ENCODE results near the gene NSMF.

DNA sequence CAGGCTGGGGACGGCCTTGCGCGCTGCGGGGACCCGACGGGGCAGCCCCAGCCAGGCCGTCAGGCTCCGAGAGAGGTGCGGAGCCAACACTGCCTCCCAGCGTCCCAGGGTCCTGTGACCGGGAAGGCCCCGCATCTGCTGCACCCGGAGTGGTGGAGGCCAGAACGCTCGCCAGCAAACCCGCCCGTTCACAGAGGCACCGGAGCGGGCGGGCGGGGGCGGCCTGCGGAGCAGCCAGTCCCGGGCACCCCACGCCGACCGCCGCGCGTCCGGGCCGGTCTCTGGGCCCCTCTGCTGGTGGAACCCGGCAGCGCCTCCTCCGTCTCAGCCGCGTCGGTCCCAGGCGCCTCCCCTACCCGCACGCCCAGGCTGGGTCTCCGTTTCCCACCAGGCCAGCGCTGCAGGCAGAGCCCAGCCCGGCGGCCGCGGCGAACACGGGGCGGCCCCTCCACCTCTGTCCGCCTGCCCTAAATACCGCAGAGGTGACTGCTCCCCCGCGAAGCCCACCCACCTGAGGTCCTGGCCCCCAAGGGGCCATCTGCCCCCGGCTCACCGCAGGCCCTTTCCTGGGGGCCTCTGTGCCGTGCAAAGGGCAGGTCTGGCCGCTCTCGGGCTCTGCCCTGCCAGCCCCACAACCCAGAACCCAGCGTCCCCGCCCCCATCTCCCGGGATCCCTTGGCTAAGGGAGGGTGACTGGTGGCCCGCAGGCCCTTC, 52.1 kb downstream of the NSMF start:
- TF ChIP-seq GATA2 (IDR thresholded peaks at IDR 0.05; ENCODE audit: low read depth, low read length) (no peak), GATA3 (IDR thresholded peaks at IDR 0.05; ENCODE audit: low read depth, low read length) (no peak)
